Activated CD8-positive, alpha-beta memory T cell treated with anti-CD3 and anti-CD28 coated beads, Interleukin-2, amount 50 U/mL, for 48 hours (primary cell): Measurements from ENCODE around the gene RNF181.
"Not testable (repeated sequence)": the region's sequence is repeated elsewhere in the genome, so short reads cannot be mapped to it uniquely, and the experiment has no call there.

Experiments
- DNase-seq: peaks from one replicate; pipeline ENCODE4 v3.0.0-alpha.2; 2020

The RNF181 gene

DNA sequence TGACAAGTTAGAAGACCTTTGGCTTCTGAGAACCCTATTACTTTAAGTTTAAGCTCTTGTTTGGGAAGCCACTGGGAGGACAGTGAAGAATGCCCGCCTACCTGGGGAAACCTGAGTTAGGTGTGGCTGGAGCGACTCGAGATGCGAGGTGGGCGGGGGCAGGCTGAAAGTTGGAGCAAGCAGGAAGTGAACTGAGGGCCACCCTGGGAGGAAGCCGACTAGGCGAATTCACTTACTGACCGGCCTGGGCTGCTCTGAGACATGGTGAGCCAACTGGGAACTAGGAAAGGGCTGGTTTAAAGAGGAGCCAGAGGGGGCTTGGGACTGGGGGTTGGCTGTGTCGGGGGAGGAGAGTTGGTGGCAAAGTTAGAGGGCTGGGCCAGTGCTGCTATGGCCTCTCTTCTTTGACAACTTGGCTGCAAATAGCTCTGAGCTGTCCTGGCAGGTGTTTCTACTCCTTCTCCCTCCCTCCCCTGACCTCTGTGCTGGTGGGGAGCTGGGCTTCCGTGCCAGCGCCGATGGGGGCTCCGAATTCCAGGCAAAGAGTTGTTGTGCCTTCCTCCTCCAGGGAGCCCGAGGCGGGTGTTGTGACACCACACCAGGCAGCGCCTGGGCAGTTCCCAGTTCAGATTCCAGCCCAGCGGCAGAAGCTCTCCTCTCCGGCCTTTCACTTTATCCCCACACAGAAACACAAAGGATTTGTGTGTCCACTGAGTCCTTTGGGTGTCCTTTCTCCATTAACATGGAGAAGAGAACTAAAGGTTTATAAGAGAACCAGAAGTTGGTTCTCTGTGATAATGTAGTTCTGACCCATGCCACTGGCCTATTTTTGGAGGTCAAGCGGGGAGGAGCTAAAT lies 17.9 kb upstream of the RNF181 start, which contains the start of gene VAMP8:
Gene VAMP8, plus strand, starts transcription at position 201 of the 857 bp plus-strand sequence. Its CDS starts 61 bp downstream, at position 262.
- peak; percentile 81 for DNase-seq

DNA sequence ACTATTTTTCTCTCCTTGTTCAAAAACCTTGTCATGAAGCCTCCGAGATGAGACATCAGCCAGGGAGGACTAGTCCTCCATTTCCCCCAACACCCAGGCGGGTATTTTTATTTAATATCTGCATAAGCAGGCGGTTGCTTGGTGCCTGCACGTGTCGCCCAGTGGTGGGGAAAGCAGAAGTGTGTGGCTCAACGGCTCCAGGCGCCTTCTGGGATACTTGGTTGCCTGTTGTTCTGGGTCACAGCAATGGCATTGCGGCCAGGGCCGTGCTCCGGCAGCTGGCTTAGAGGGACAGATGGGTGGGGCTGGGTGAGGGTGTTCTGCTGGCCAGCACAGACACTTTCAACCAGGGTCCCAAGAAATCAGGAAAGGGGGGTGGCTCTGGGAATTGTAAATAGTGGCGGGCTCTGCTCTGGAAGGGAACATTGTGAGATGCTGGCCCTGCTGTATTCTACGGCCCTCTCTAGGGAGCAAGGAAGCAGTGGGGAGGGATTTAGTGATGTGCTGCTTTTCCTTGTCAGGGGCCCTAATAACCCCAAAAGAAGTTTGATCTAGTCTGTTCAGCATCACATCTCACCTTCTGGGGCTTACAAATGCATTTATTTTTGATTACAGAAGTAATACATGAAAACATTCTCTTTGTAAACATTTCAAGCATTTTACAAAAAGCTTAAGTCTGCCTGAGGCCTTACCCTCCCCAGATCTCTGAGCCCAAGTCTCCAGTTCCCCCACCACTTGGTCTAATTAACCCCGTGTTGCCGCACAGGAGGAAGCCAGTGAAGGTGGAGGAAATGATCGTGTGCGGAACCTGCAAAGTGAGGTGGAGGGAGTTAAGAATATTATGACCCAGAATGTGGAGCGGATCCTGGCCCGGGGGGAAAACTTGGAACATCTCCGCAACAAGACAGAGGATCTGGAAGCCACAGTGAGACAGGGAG lies 17.0 kb upstream of the RNF181 start:
- DNase-seq = no peak

DNA sequence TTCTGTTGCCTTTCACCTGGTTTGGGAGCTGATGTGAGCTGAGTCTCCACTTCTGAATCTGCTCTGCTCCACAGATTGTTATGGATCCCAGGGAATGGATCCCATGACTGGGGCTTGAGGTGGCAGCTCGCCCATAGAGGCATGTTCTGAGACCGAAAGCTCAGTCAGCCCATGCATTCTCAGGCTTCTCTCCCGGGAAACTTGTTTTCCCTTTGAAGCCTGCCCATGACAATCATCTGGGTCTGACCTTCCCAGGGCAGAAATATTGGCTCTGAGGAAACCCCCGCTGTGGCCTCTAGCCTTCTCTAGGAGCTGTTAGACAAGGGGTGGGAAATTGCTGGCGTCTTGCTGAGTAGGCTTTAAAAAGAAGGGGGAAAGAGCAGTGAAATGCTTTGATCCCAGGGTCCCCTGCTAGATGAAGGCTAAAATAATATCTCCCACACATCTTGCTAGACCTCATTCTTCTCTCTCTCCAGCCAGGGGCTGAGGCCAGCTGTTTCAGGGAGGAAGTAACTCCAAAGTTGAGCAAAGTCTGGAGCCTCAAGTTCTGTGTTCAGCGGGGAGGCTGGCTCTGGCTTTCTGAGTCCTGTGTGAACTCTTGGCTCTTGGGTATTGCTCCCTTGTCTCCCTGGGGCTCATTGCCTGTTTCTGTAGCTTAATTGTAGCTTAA lies 16.1 kb upstream of the RNF181 start:
- no peak for DNase-seq

DNA sequence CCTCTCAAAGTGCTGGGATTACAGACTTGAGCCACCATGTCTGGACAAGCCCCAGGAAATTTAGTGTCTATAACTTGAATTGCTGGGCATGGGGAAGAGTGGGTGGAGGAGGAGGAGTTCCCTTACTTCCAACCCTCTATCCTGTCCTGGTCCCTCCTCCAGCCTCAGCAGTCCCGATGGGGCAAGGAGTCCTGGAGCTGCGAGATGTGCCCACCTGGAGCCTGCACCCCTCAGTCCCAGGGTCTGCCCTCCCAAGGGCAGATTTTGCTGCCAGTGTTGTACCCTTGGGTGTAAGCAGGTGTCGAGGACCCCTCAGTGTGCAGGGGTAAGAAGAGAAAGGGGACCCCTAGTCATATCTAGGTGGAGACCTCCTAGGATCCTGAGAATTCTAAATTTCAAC lies 15.3 kb upstream of the RNF181 start:
- no peak for DNase-seq

DNA sequence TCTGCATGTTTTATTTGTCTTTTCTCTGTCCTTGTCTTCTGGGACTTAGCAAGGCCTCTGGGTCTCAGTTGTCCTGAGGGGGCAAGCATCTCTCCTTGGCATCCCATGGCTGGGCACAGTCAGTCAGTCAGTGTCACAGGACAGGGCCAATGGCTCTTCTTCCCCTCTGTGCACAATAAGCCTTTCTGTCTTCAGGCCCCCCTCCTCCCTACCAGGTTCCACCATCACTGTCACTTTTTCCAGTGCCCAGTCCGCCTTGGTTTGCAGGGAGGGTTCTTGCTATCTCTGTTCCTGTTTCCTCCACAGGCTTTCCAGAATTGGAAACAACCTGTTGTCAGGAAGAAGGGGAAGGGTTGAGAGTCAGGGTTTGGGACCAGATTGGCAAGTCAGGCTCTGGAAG lies 13.1 kb upstream of the RNF181 start:
- DNase-seq = no peak

DNA sequence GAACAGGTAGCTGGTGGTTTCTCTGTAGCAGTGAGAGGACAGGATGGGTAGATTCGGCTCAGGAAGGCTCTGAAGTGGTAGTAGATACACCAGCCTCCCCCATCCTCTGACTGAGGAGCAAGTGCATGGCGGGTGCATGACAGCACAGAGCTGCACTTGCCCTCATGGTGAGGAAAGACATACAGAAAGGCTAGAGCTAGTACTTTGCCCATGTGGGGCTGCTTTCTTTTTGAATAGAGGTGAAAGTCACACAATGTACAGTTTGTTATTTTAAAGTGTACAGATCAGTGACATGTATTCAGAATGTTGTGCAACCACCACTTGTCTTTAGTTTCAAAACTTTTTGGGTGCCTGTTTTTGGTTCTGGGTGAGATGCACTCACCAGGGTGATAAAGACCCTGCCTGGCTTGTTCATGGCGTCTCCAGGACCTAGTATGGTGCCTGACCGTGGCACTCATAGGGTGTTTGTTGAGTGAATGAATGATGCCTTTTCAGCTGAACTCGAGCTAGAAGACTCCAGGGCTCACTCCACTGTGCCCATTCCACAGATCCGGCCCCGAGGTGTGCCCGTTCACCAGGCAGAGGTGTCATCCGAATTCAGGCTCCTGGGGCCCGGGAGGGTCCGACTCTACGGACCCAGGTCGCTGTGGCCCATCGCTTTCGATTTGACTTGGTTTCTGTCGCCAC lies 11.7 kb upstream of the RNF181 start:
- DNase-seq = no peak

DNA sequence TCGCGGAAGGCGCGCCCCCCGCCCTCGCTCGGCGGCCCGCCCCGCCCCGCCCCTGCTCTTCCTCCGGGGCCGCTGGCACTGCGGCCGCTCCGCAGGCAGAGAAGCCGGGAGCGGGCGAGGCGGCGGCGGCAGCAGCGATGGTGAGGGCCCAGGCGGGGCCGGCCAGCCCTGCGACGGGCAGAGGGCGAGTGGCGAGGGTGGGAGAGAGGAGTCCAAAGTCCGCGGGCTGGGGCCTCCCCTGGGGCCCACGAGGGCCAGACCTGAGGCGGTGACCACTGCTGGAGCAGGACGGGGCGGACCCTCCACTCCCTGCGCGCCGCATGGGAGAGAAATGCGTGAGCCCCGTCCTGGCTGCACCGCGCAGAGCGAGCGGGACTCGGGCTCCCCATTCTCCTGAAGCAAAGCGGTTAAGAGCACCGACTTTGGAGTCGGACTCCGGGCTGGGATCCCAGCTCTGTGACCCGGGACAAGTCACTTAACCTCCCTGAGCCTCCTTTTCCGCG lies 11.1 kb upstream of the RNF181 start, which contains the start of gene VAMP5:
Gene VAMP5, plus strand, starts transcription at position 78 of the 503 bp plus-strand sequence. Its CDS starts 60 bp downstream, at position 138.
- no peak for DNase-seq

DNA sequence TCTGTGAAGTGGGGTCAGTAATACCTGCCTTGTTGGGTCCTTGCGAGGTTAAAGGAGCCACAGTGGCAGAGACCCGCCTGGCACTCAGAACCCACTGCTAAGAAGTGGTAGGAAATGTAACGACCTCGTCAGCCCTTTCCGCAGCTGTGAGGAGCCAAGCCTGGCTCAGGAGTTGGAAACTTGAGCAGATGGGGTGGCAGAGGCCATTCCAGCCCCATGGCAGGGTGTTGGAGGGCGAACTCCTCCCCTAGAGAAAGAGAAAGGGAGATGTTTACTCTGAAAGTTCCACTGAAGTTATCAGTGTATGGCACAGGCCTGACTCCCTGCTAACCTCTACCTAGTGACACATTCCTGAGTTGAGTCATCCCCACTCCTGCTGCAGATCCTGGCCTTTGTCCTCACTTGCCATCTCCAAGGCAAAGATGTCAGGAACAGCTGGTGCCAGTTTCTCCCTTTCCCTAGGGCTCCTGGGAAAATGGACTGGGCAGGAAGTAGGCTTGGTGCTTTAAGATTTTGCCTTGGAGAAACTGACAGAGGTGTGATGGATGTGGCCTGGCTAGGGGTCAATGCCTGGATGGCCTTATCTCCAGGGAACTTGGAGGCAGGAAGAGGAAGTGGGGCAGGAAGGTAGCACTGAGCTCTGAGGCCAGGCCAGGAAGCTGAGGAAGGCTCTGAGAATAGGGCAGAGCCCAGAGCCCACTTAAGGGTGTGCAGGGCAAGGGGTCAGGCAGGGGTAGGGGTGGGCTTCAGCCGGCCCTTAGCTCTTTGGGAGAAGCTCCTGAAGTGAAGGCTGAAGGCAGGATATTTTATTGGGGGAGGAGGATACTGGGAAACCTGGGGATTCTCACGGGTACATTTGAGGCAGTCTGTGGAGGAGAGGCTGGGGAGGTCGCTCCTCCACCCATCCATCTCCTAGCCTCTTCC lies 10.4 kb upstream of the RNF181 start:
- DNase-seq = no peak

DNA sequence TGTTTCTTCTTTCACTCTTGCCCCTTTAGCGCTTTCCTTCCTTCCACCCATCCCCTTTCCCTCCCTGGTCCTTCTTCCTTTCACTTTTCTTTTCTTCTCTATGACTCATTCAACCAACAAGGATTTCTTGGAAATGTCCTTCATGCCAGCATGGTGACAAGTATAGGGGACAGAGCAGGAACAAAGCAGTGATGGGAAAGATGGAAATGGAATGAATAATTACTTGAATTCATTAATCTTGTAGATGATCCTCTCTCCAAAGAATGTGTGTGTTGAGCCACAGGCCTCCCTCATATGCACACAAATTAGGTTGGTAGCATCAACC lies 9.8 kb upstream of the RNF181 start:
- DNase-seq = no peak

DNA sequence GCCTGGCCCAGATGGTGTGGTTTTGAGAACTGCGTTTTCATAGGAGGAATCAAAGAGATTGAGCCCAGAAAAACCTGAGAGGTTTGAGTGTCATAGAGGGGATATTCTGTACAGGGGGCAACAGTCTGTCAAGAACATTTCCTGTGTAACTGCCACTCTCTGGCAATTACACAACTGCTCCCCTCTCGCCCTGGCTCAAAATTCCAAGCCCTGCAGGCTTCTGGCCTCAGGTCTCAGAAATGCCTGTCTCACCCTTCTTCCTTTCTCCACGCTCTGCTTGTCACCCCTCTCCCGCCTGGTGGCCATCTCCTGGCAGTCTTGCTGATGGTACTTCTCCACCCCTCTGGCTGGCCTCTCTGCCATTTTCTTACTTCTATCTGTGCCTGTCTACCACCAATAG lies 7.3 kb upstream of the RNF181 start:
- DNase-seq = no peak

DNA sequence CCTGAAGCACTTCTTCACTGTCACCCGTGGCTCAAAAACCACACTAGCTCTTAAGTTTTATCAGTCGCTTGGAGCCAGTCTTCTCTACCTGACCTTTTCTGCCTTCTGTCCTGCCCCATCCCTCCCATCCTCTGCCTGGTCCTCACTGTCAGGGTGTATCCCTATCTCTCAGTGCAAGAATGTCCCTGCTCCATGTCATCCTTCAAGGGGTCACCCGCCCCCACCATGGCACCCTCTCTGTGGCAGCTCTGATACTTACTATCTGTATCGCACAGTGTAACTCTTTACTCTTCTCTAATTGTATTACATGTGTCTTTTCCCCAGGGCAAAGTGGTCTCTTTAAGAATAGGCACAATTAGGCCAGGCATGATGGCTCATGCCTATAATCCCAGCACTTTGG lies 6.9 kb upstream of the RNF181 start:
- DNase-seq = no peak

DNA sequence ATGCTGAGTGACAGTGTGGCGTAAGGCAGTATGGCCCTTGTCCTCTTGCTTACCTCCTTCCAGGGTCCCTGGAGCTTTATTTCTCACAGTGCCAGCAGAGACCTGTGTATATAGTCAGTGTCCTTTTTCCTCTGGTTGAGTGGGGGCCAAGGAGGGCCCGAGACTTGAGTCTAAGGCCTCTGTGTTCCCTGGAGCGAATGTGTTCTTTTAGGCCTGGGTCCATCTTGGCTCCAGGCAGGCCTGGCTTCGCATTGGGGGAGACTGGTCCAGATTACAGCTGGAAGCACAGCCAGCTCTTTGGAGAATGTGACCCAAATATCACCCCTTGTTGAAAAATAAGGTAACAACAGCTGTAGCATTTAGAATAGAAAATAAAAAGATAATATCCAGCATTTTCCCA lies 6.4 kb upstream of the RNF181 start:
- DNase-seq = no peak

DNA sequence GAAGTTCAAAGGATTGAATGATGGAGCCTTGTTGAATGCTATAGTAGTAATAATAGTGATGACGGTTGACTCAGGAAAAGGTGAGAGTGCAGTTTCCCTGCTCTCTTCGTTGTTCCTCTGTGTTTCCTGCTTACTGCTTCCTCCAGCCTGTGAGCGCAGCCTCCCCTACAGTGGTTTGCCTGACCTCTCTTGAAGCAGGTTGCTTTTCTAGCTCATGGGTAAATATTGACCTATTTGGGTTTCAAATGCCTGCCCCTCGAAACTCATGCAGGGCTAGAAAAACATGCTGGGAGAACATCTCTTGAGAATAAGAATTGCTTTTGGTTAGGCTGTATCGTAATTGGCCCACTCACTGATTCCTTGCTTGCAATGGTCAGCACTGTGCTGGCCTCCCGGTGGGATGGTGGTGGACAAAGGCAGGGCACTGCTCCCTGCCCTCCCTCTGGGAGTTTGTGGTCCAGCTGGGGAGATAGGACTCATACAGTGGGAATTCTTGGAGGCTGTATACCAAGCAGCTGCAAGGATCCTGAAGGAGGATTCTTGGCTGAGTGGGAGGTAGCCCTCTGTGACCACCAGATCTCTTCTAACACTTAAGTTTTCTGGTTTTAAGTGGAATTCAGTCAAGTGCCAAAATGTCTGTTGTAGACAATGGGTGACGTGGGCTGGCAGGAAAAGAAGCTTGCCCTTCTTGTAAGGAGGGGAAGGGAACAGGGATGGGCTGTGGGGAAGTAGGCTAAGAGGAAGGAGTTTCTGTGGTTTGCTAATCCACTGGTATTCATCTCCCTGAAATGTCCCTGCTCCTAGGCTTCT lies 5.4 kb upstream of the RNF181 start:
- no peak for DNase-seq

DNA sequence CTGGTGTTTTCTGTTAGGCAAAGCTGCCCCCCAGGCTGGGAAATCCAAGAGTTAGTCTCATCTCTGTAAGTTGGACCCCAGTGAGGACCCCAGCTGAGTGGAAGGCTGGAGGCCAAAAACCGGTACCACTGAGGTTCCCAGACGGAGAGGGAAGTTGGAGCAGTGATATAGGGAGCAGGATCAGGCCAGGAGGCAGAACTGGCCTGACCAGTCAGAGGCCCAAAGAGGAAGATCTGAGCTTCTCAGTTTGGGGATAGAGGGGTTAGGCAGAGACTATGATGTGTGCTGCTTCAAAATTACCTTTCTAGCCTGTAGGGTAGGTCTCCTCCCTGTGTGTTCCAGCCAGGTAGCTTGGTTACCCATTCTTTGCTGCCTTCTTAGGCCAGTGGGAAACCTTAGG lies 4.6 kb upstream of the RNF181 start:
- DNase-seq = no peak

DNA sequence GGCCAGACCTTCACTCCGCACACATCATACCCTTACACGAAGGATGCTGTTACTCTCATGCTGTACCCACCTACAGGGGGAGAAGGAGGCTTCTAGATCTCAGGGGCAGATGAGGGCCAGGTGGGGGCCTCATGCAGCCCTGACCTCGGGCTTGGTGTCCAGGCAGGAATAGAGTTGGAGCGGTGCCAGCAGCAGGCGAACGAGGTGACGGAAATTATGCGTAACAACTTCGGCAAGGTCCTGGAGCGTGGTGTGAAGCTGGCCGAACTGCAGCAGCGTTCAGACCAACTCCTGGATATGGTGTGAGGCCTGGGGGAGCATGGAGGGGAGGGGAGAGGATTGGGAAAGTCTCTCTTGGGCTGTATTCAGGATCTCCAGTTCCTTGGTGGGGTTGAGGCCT lies 4.0 kb upstream of the RNF181 start:
- no peak for DNase-seq

DNA sequence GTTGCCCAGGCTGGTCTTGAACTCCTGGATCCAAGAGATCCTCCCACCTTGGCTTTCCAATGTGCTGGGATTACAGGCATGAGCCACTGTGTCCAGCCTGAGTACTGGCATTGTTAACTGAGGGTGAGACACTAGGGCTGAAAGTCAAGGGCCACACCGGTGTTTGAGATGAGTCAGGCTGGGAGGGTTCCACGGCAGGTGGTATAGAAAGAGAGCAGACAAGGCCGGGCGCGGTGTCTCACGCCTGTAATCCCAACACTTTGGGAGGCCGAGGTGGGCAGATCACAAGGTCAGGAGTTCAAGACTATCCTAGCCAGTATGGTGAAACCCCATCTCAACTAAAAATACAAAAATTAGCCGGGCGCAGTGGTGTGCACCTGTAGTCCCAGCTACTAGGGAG lies 3.2 kb upstream of the RNF181 start:
- not testable (repeated sequence) for DNase-seq

DNA sequence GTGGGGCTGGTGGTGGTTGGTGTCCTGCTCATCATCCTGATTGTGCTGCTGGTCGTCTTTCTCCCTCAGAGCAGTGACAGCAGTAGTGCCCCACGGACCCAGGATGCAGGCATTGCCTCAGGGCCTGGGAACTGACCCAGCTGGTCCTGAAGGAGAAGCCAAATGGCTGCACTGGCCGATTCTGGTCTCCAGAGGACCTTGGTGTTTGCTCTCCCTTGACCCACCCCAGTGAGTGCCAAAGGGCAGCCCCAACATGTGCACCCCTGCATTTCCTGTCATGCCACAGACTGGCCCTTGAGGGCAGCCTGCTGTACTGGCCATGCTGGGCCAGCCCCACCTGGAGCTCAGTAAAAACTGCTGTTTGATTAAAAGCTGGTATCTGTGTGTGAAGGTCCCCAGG lies 2.5 kb upstream of the RNF181 start:
- DNase-seq = no peak

DNA sequence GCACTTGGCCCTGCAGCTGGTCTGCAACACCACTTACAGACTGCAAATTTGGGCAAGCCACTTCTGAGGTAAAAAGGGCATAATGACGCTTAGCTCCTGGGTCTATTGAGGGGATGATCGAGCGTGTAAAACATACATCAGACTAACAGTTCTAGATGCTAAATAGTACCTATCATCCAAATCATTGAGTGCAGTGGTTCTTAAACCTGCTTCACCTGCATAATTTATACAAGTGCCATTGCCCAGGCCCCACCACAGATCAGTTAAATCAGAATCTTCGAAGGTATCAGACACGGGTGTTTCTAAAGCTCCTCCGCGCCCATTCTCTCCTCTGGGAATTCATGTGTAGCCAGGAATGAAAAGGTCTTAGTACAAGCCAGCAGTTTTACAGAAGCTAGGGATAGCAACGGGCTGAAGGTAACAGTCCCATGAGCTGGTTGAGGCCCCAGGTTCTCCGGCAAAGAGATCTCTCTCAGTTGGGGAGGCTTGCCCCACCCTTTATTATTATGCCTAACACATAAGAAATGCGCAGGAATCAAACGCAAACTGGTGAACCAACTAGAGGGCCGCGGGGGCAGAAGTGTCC lies 737 bp upstream of the RNF181 start:
- no peak for DNase-seq

DNA sequence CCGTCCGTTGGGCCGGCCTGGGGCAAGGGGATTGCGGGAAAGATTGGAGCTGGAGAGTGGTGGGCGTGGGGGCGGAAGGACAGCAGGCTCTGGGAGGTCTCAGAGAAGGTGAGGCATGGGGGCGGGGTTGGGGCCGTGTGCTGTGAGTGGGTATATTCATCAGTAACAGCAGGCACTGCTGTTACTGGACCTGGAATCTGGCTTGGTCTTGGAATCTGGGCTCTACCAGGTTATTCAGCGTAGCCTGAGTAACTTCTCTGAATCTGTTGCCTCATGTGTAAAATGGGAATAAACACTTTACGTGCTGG lies 435 bp downstream of the RNF181 start:
- DNase-seq = no peak

DNA sequence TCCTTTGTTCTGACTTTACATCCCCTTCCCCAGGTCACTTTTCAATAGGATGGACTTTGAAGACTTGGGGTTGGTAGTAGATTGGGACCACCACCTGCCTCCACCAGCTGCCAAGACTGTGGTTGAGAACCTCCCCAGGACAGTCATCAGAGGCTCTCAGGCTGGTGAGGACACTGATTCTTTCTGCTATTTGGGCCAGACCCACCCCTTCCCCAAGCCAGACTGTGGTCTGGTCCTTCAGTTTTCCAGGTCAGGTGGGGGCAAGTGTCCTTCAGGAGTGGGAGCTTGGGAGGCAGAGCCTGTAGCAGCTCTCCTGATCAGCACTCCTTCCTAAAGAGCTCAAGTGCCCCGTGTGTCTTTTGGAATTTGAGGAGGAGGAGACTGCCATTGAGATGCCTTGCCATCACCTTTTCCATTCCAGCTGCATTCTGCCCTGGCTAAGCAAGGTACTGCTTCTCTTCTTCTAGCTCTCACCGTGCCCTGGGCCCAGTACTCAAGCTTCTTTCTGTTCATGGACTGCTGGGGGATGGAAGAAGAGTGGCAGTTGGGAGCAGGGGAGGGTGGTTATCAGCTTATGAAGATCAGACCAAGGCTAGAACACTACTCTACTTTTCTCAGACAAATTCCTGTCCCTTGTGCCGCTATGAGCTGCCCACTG lies 1.1 kb downstream of the RNF181 start:
- no peak for DNase-seq
